ENCODE measurements around the gene PITPNM3.

GRCh38 chr17:6573982-6574686 lies 17.8 kb upstream of the PITPNM3 start:
- TF ChIP-seq CTCF (IDR thresholded peaks at IDR 0.05) (no peak), POLR2A (IDR thresholded peaks at IDR 0.05) (no peak)
